Measurements from ENCODE around the gene GPAT3. TPM values are rescaled to one million over a fixed set of nuclear protein-coding genes. Genes with fewer than 3 reads are reported as not detected.

The GPAT3 gene
- total RNA-seq: 2.7 TPM

GRCh38 chr4:83535520-83536361 lies at the start of gene GPAT3:
Gene GPAT3, plus strand, starts transcription at chr4:83536108. Its CDS starts 515 bp downstream, at chr4:83536623.

Other genes with a start within 250 kb of the GPAT3 start
- 0.93 TPM for gene HPSE, start 201.3 kb upstream of the GPAT3 start, total RNA-seq
- 27.8 TPM for gene HELQ, start 80.3 kb upstream of the GPAT3 start, total RNA-seq
- 24.3 TPM for gene MRPS18C, start 80.0 kb upstream of the GPAT3 start, total RNA-seq
- 19.8 TPM for gene ABRAXAS1, start 51.0 kb upstream of the GPAT3 start, total RNA-seq